IPS-18a (cell line): ENCODE data around the gene KRTAP19-3.

ENCODE experiments used
- H3K27ac ChIP-seq: one replicate; pipeline ENCODE4 v1.5.1; 2013; ENCODE audit warnings: low read length
- H3K27me3 ChIP-seq: one replicate; pipeline ENCODE4 v1.6.1; 2013; ENCODE audit warnings: mild to moderate bottlenecking, low read length; ENCODE audit not compliant: control insufficient read depth, insufficient read depth
- H3K36me3 ChIP-seq: one replicate; pipeline ENCODE4 v1.6.1; 2013; ENCODE audit warnings: low read depth, low read length; ENCODE audit not compliant: control insufficient read depth
- H3K4me1 ChIP-seq: one replicate; pipeline ENCODE4 v1.6.1; 2013; ENCODE audit warnings: low read depth, low read length; ENCODE audit not compliant: control insufficient read depth
- H3K4me3 ChIP-seq: one replicate; pipeline ENCODE4 v1.5.1; 2013; ENCODE audit warnings: low read length
- H3K9ac ChIP-seq: one replicate; pipeline ENCODE4 v1.6.1; 2013; ENCODE audit warnings: mild to moderate bottlenecking, low read length, moderate library complexity
- H3K9me3 ChIP-seq: one replicate; pipeline ENCODE4 v1.6.1; 2013; ENCODE audit warnings: low read depth, low read length; ENCODE audit not compliant: control insufficient read depth

The KRTAP19-3 gene

DNA sequence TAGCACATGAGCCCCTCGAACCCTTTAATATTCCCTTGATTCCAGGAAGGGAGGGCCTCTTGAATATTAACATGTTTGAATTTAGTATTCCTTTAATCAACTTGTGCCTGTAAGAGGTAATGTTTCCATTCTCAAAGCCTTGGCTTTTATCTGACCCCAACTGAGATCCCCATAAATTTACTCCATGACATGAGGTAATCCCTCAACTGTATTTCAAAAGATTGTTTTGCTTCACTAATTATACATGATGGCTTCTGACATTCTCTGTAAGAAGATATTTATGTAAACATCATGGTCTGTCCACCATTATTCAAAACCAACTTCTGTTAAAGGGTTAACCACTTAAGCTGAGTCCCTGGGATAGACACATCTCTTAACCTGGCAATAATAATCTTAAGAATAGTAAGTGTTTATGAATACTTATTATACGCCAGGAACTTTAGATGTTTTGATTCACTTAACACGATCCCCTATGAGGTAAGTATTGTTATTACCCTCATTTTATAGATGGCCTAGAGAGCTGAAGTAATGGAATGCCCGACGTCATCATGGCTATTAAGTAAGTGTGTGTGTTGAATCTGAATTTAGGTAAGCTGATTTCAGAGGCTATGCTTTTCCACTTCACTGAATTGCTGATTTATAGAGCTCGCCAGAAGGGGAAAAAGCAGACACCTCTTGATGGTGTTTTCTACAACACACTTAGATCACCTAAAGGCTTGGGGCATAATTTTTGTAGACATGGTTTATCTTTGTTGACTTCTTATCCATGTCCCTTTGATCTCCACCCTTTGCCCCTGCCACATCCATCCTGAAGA is 22.7 kb downstream of the KRTAP19-3 start:
- Histone ChIP-seq H3K9me3 (no peaks in the 10 kb centered on the region), H3K27me3 (no peaks in the 10 kb centered on the region), H3K9ac (no peak overlapping the region), H3K4me1 (no peaks in the 10 kb centered on the region), H3K4me3 (no peak overlapping the region), H3K27ac (no peak overlapping the region), H3K36me3 (no peaks in the 10 kb centered on the region)

DNA sequence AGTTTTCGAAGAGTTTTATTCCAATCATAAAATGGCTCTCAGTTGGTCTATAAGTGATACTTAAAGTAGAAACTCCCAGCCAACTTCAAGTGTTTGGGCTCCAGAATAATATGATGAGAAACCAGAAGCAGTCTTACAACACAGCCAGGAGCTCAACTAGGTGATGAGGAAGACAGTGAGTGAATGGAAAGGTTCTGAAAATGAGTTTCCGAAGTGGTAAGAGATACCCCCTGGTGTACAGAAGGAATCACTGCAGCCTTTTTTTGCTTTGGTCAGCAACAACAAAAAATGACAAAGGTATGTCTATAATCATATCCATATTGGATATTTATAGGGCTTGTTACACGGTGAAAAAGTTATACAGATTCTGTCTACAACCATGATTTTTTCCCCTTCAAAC is 28.1 kb downstream of the KRTAP19-3 start:
- H3K27ac ChIP-seq = no peak overlapping the region
- no peak overlapping the region for H3K9ac ChIP-seq
- no peaks in the 10 kb centered on the region for H3K36me3 ChIP-seq
- H3K27me3 ChIP-seq = no peaks in the 10 kb centered on the region
- H3K4me3 ChIP-seq = no peak overlapping the region
- no peaks in the 10 kb centered on the region for H3K9me3 ChIP-seq
- H3K4me1 ChIP-seq = no peaks in the 10 kb centered on the region

DNA sequence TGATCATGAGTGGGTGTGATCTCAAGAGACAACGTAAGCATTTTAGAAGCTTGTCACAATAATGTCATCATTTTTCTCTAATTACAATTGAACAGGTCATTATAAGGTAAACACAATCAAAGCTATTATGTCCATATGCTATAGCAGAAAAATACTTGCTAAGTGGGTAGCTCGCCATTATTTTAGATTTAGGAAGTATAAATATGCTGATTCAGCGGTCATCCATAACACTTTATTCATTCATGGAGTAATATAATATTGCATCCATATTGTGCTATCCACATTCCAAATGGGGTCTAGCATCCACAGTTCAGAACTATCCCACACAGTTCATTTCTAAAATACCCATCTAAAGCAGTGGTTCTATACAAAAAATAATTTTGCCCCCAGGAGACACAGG is 43.3 kb downstream of the KRTAP19-3 start:
- H3K9ac ChIP-seq = no peak overlapping the region
- H3K27me3 ChIP-seq = no peaks in the 10 kb centered on the region
- H3K36me3 ChIP-seq = no peaks in the 10 kb centered on the region
- H3K9me3 ChIP-seq = no peaks in the 10 kb centered on the region
- no peak overlapping the region for H3K4me3 ChIP-seq
- no peak overlapping the region for H3K27ac ChIP-seq
- H3K4me1 ChIP-seq = peaks cover 4% of the 10 kb centered on the region

DNA sequence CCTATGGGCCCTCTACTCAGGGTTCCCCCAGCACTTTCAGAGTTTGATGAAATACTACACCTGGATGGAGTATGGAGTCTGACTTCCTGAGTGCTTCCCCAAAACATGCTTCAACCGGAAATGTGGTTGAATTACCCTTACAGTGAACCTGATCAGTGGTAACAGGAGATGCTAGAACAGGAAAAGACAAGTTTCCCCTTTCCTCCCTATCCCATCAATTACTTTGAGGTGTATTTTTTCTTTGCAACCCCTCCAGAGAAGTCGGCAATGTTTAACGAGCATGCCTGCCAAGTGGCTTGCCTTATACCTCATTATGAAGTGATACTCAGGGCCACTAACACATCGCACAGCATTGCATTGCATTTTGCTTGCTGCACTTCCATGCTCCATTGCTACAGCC is 44.8 kb downstream of the KRTAP19-3 start:
- Histone ChIP-seq H3K4me1 (peaks cover 12% of the 10 kb centered on the region), H3K9ac (no peak overlapping the region), H3K36me3 (no peaks in the 10 kb centered on the region), H3K9me3 (no peaks in the 10 kb centered on the region), H3K4me3 (no peak overlapping the region), H3K27ac (no peak overlapping the region), H3K27me3 (no peaks in the 10 kb centered on the region)

DNA sequence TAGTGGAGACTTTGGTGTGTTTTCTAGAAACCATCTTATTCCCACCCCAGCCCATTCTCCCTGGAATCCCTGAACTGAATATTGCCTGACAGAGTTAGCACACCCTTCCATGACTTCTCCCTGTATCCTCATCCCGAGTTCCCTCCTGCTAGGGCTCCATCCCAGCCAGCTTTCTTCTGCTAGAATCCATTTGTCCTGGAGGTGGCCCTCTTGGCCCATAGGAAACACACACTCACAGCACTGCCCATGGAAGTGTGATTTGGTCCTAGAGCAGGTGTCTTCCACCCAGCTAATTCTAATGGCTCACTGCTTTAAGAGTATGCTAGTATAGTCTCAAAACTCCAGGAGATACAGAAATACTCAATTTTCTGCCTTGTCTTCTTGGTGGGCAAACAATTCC is 47.6 kb downstream of the KRTAP19-3 start:
- Histone ChIP-seq H3K27ac (no peak overlapping the region), H3K9ac (no peak overlapping the region), H3K4me3 (no peak overlapping the region)

DNA sequence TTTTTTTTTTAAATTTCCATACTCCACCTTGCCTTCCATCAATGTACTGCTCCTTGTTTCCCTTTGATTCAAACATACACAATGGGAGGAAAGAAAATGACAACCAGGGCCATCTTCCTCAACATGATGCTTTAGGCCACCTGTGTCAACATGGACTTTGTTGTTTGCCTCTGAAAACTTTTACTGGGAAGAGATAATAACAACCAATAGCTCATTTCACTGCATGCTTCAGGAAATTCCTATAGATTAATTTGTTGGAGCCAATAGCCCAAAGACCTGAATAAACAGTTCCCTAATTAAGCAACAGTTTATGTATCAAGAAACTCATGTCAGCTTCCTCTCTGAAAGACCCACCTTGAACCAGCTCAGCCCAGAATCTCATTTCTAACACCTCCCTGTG is 48.6 kb downstream of the KRTAP19-3 start:
- Histone ChIP-seq H3K27me3 (no peaks in the 10 kb centered on the region), H3K36me3 (no peaks in the 10 kb centered on the region), H3K9ac (no peak overlapping the region), H3K9me3 (no peaks in the 10 kb centered on the region), H3K4me1 (peaks cover 12% of the 10 kb centered on the region), H3K27ac (no peak overlapping the region), H3K4me3 (no peak overlapping the region)

More for the DNA sequence above, 47.6 kb downstream of the KRTAP19-3 start:
- Histone ChIP-seq H3K27me3 (no peaks in the 10 kb centered on the region), H3K9me3 (no peaks in the 10 kb centered on the region), H3K4me1 (peaks cover 12% of the 10 kb centered on the region), H3K36me3 (no peaks in the 10 kb centered on the region)
